Spleen (tissue), 11 donors: ENCODE data around the gene XPNPEP1. TPM values are rescaled to one million over a fixed set of nuclear protein-coding genes. Genes with fewer than 3 reads are reported as not detected.

Experiments used
- DNase-seq: peaks from one replicate; pipeline ENCODE4 v3.0.0-alpha.2; 2020
- H3K27ac ChIP-seq, 8 donors: fragments of 200-600 bp; sonication (generic) in 7 of 8; 1 replicate in 4 of 8; 2 replicates in 4 of 8; pipeline versions ENCODE4 v1.5.0 to v1.8.0; 2016 to 2021; ENCODE audit warnings: inconsistent platforms in 4 of 8, mild to moderate bottlenecking in 4 of 8, moderate library complexity in 1 of 8
- H3K27me3 ChIP-seq, 7 donors: fragments of 200-600 bp; sonication (generic) in 6 of 7; replicated peaks in 1 of 7; 1 replicate in 4 of 7; 2 replicates in 3 of 7; pipeline versions ENCODE4 v1.5.0 to v1.8.0; 2016 to 2021; ENCODE audit warnings: inconsistent platforms in 3 of 7, mild to moderate bottlenecking in 1 of 7
- H3K36me3 ChIP-seq, 6 donors: fragments of 200-600 bp; sonication (generic) in 5 of 6; 1 replicate in 4 of 6; 2 replicates in 2 of 6; pipeline versions ENCODE4 v1.5.0 to v1.8.0; 2016 to 2021; ENCODE audit warnings: inconsistent platforms in 2 of 6
- H3K4me1 ChIP-seq, 6 donors: fragments of 200-600 bp; sonication (generic) in 5 of 6; 1 replicate in 3 of 6; 2 replicates in 3 of 6; pipeline versions ENCODE4 v1.5.0 to v1.8.0; 2016 to 2021; ENCODE audit warnings: inconsistent platforms in 3 of 6
- H3K4me3 ChIP-seq, 8 donors: fragments of 200-600 bp; sonication (generic) in 7 of 8; 1 replicate in 4 of 8; 2 replicates in 4 of 8; pipeline versions ENCODE4 v1.5.0 to v1.8.0; 2016 to 2021; ENCODE audit warnings: inconsistent platforms in 4 of 8, mild to moderate bottlenecking in 4 of 8, moderate library complexity in 2 of 8
- H3K9me3 ChIP-seq, 8 donors: fragments of 200-600 bp; sonication (generic) in 7 of 8; 1 replicate in 4 of 8; 2 replicates in 4 of 8; pipeline versions ENCODE4 v1.5.0 to v1.8.0; 2016 to 2021; ENCODE audit warnings: inconsistent platforms in 4 of 8
- CTCF ChIP-seq, 11 experiments: fragments of 200-600 bp in 7 of 11; fragments of 450-650 bp in 4 of 11; sonication (generic) in 4 of 11; IDR thresholded peaks in 8 of 11; conservative IDR thresholded peaks in 3 of 11; 1 replicate in 7 of 11; 2 replicates in 4 of 11; pipeline versions ENCODE4 v1.4.0 to v1.8.0; 2016 to 2021; ENCODE audit warnings: antibody characterized with exemption in 11 of 11, inconsistent platforms in 4 of 11, mild to moderate bottlenecking in 1 of 11
- POLR2A ChIP-seq, 3 donors: fragments of 450-650 bp; IDR thresholded peaks; one replicate each; pipeline ENCODE4 v1.5.1; 2017; ENCODE audit warnings: antibody characterized with exemption in 3 of 3, mild to moderate bottlenecking in 1 of 3
- POLR2AphosphoS5 ChIP-seq, 3 donors: sonication (generic); formaldehyde crosslinking; IDR thresholded peaks; one replicate each; pipeline ENCODE4 v1.5.1; 2017; ENCODE audit warnings: antibody characterized with exemption in 3 of 3
- WGBS, 5 donors: extraction: QIAGEN DNeasy Blood & Tissue Kit in 3 of 5; methylation state at CpG; one replicate each; pipeline versions ENCODE4 v1.1.5 to v1.1.7; 2013 to 2018; 5-methylcytosine and 5-hydroxymethylcytosine counted together
- intact Hi-C: fragments of 100-400 bp; cut with DNase I; formaldehyde crosslinking; loops from one replicate; pipeline ENCODE4 v1.15.0; 2023; ENCODE audit warnings: low total_unique reads
- polyA plus RNA-seq, 3 donors: library from polyadenylated mRNA; stranded (reverse); fragments of 200-250 nt; gene quantifications; one replicate each; pipeline ENCODE4 v1.2.1, GENCODE V29; 2013
- total RNA-seq, 7 donors: library from RNA; depleted of rRNA in 3 of 7; stranded (reverse); fragments of >200 nt in 3 of 7; fragmentation: NEBNext Ultra II Directional in 4 of 7; extraction: Animal tissue kit (Norgen Biotek cat#: 25700) in 4 of 7; gene quantifications; one replicate each; pipeline versions ENCODE4 v1.1.0 to v1.2.1, GENCODE V29; 2016 to 2021
- donor health status: healthy with polysubstance abuse.
- donor health status: DM: no; HTN: no; CAD: no; lungs with moderate emphysema.
- donor health status: DM: no; HTN: no; CAD: no.
- donor health status: Bipolar disorder and iron deficiency.
- donor health status: healthy.
- donor health status: DM: no; HTN: no; CAD: no.
- donor health status: DM: yes; HTN: yes; CAD: no.

The XPNPEP1 gene
- total and polyA plus RNA-seq, 10 donors = 23.1 to 97.1 (median 63.7) TPM

GRCh38 chr10:109891105-109891504 lies 32.2 kb downstream of the XPNPEP1 start:
- no peak overlapping the region for H3K27ac ChIP-seq
- peaks cover 0 to 83% (median 38%) of the 10 kb centered on the region in 6 donors for H3K36me3 ChIP-seq
- no peak overlapping the region for H3K4me3 ChIP-seq
- H3K4me1 ChIP-seq = peaks cover 0 to 43% (median 24%) of the 10 kb centered on the region in 6 donors
- no peak for DNase-seq
- no peaks in the 10 kb centered on the region for H3K9me3 ChIP-seq
- intact Hi-C loops = no loop called here
- H3K27me3 ChIP-seq = no peaks in the 10 kb centered on the region
- no peak for TF ChIP-seq CTCF (IDR thresholded peaks at IDR 0.05 in 8 of 11, conservative IDR thresholded peaks at IDR 0.05 in 3 of 11)
- TF ChIP-seq POLR2AphosphoS5 (IDR thresholded peaks at IDR 0.05) = no peak
- TF ChIP-seq POLR2A (IDR thresholded peaks at IDR 0.05) = no peak
- 90 to 100% (median 99%) methylated on average over 2 of the region's 2 CpGs for WGBS, 5 donors

GRCh38 chr10:109889867-109890266 lies 33.4 kb downstream of the XPNPEP1 start:
- no peak overlapping the region for H3K4me3 ChIP-seq
- H3K36me3 ChIP-seq = peaks cover 0 to 90% (median 39%) of the 10 kb centered on the region in 6 donors
- H3K27ac ChIP-seq = no peak overlapping the region
- no peaks in the 10 kb centered on the region for H3K27me3 ChIP-seq
- TF ChIP-seq POLR2A (IDR thresholded peaks at IDR 0.05) (no peak), POLR2AphosphoS5 (IDR thresholded peaks at IDR 0.05) (no peak), CTCF (IDR thresholded peaks at IDR 0.05 in 8 of 11, conservative IDR thresholded peaks at IDR 0.05 in 3 of 11) (no peak)
- 75 to 88% (median 83%) methylated on average over 4 of the region's 4 CpGs for whole genome bisulfite sequencing, 5 donors
- intact Hi-C loops = loop anchor here (10.0 kb wide), 2 partner anchors 245 to 385 kb away; no protein-coding TSS in a partner anchor
- H3K4me1 ChIP-seq = peaks cover 0 to 31% (median 15%) of the 10 kb centered on the region in 6 donors
- DNase-seq = no peak
- H3K9me3 ChIP-seq = no peaks in the 10 kb centered on the region

DNA sequence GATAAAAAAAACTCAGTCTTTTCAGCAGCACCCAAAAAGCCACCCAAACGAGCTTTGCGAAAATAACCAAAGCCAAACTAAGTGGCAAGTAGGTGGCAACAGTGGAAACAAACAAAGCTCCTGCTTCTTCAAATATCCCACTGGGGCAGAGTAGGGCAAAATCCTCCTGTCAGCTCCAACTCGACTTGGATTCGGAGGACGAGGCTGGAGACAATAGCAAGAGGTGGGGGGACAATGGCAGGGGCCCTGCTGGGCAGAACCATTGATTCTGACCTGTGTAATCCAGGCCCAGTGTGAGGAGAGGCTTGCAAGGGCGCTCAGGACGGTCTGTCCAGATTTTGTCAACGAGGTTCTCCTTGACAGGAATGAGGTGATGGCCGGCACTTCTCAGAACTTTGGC lies 35.5 kb downstream of the XPNPEP1 start:
- intact Hi-C loops = loop anchor here (10.0 kb wide), 2 partner anchors 247 to 387 kb away; no protein-coding TSS in a partner anchor
- no peak for TF ChIP-seq POLR2AphosphoS5 (IDR thresholded peaks at IDR 0.05)
- TF ChIP-seq CTCF (IDR thresholded peaks at IDR 0.05 in 8 of 11, conservative IDR thresholded peaks at IDR 0.05 in 3 of 11) = no peak
- no peak for TF ChIP-seq POLR2A (IDR thresholded peaks at IDR 0.05)
- peaks cover 0 to 97% (median 47%) of the 10 kb centered on the region in 6 donors for H3K36me3 ChIP-seq
- H3K4me3 ChIP-seq = no peak overlapping the region
- 84 to 93% (median 92%) methylated on average over 9 of the region's 9 CpGs for WGBS, 5 donors
- no peak for DNase-seq
- H3K27ac ChIP-seq = no peak overlapping the region
- no peaks in the 10 kb centered on the region for H3K9me3 ChIP-seq
- H3K27me3 ChIP-seq = no peaks in the 10 kb centered on the region
- peaks cover 0 to 24% (median 17%) of the 10 kb centered on the region in 6 donors for H3K4me1 ChIP-seq

DNA sequence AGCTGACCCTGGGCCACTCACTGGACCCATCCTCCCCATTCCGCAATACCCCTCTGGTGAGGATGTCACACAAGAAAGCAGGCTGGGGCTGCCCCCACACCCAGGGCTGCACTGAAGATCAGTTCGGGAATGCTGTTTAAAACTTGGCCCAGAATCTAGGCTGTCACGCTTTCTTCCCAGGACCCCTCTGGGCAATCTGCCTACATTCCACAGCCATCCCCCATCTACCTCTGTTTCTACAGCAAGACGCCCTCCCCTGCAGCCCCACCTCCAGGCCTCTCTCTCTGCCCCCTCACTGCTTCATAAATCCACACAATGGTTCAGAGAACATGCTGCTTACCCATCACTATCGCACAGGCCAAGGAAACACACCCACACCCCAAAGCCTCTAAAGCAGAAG lies 36.1 kb downstream of the XPNPEP1 start:
- Histone ChIP-seq H3K27ac (no peak overlapping the region), H3K4me3 (no peak overlapping the region), H3K36me3 (peaks cover 0 to 97% (median 51%) of the 10 kb centered on the region in 6 donors), H3K4me1 (peaks cover 0 to 21% (median 12%) of the 10 kb centered on the region in 6 donors), H3K9me3 (no peaks in the 10 kb centered on the region), H3K27me3 (no peaks in the 10 kb centered on the region)
- 90 to 96% (median 94%) methylated on average over 5 of the region's 5 CpGs for WGBS, 5 donors
- TF ChIP-seq POLR2AphosphoS5 (IDR thresholded peaks at IDR 0.05) (no peak), CTCF (IDR thresholded peaks at IDR 0.05 in 8 of 11, conservative IDR thresholded peaks at IDR 0.05 in 3 of 11) (no peak), POLR2A (IDR thresholded peaks at IDR 0.05) (no peak)
- no peak for DNase-seq
- intact Hi-C loops = loop anchor here (10.0 kb wide), 2 partner anchors 248 to 388 kb away; no protein-coding TSS in a partner anchor
